Dedifferentiated amniotic fluid mesenchymal stem cell (primary cell): ENCODE data around the gene FPGS.

Experiments
- DNase-seq: peaks from one replicate; pipeline ENCODE4 v3.0.0-alpha.2; 2016; ENCODE audit errors: extremely low spot score

The FPGS gene

DNA sequence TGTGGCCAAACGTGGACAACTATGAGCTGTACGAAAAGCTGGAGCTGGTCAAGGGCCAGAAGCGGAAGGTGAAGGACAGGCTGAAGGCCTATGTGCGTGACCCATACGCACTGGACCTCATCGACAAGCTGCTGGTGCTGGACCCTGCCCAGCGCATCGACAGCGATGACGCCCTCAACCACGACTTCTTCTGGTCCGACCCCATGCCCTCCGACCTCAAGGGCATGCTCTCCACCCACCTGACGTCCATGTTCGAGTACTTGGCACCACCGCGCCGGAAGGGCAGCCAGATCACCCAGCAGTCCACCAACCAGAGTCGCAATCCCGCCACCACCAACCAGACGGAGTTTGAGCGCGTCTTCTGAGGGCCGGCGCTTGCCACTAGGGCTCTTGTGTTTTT, 13.5 kb upstream of the FPGS start:
- DNase-seq: no peak

DNA sequence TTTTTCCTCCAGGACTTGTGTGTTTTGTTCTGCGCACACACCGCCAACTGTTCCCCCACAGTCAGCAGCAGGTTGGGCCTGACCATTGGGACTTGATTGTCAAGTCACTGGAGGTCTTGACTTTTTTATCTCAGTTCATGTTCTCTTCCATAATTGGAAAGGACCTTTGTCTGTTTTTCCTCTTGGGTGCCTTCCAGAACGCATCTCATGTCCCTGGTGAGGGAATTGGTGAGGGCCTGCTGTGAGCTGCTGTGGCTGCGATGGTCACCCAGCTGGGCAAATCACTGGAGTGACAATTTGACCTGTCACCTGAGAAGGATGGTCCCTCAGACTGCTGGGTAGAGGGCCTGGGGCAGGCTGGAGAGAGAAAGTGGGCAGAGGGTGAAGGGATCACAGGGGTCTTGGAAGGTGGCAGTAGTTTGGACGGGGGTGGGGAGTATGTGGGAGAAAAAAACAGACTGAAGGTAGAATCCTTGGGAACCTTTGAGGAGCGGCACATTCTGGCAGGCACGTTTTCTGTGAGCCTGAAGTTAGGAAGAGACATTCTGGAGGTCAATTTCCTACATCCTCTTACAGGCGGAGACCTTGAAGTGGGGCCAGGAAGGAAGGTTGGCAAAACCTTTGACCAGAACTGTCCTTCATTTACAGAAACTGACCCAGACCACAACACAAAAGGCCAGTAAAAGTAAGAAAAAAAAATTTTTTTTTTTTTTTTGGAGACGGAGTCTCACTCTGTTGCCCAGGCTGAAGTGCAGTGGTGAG, 12.4 kb upstream of the FPGS start:
- no peak for DNase-seq

GRCh38 chr9:127791085-127791484, 11.6 kb upstream of the FPGS start:
- DNase-seq: no peak

DNA sequence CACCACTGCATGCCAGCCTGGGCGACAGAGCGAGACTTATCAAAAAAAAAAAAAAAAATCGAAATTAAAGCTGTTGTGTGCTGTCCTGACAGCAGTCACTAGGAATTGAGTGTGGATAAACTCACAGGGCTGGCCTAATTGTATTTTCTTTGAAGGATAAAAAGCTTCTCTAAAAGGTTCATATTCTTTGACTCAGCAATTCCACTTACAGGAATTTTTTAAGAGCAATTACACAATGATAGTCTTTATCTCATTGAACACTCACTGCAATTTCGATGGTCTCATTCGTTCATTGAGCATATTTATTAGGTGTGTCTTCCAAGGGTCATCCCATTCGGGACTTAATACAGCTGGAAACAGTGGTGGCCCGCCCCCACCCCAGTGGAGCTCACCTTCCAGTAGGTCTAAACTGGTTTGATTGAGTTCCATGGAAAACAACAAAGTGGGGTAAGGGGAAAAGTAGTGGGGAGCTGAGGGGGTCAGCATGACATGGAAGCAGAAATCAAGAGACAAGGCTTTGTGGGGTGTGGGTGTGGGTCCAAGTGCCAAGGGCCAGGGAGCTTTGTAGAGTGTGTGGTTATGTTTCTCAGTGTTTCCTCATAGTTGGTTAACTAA, 10.2 kb upstream of the FPGS start:
- DNase-seq: no peak

DNA sequence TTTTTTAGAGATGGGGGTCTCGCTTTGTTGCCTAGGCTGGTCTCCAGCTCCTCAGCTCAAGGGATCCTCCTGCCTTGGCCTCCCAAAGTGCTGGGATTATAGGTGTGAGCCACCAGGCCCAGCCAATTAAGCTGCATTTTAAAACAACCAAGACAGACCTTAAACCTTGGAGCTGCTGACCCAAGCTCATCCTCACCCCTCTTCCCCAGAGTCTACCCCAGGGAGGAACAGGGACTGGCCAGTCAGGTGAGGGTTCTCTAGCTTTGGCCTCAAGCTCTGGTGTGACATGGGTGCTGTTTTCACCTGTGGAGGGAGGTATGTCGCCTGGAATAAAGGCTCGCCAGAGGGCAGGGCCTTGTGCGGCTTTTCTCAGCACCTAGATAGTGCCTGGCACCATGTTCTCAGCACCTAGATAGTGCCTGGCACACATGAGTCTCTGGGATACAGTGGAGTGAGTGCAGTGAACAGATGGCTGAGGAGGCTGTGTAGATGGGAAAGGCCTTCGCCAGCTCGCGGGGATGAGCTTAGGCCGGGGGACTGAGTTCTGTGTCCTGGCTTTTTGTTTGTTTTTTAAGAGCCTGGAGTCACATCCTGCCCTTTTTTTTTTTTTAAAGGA, 9.5 kb upstream of the FPGS start:
- no peak for DNase-seq

DNA sequence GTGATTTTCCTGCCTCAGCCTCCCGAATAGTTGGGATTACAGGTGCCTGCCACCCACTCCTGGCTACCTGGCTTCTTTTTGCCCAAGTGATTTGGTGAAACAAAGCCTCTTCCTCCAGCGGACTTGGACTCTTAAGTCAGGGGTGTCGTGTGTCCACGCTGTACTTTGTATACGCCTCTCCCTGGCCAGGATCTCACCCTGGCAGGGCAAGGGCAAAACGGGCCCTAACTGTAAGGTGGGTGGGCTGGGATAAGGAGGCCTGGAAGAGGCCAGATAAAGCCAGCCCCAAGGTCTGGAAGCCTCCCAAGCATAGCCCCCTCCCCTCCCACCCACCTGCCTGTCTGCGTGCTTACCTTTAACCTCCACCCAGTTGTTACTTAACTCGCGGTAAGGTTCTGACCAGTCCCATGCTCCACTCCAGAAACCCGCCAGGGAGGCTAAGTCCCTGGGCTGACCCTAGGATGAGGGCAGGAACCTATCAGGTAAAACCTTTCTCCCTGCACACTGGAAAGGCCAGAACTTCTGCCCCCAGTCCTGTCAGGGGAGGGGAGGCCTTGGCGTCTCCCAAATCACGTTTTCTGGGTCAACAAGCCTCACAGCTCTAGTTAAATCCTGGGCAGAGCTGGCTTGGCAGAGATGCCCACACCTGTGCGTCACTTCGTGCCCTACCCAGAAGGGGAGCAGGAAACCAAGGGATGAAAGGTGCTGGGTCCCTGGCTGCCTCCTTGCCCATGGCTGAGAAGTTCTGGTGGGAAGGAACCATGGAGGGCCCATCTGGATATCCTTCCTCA, 8.5 kb upstream of the FPGS start:
- DNase-seq: no peak

GRCh38 chr9:127796225-127796813, 6.4 kb upstream of the FPGS start:
- DNase-seq: no peak

DNA sequence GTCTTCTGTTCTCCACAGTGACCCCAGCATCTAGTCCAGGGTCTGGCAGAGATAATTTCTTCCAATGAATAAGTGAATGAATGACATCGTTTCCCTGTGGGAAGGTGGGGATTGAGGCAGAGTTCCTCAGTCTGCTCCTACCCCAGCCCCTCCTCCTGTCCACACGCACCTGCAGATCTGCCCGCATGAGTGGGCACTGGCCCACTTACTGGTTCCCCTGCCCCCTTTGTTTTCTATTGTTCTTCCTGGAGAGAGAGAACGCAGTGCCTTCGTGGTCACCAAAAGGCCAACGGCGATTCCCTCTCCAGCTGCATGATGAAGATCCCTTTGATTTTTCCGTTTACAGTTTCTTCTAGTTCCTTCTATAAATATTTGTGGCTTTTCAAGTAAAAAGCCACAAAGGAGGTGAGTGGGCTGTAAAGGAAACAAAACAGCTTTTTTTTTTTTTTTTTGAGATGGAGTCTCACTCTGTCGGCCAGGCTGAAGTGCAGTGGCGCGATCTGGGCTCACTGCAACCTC, 5.8 kb upstream of the FPGS start:
- DNase-seq: no peak

DNA sequence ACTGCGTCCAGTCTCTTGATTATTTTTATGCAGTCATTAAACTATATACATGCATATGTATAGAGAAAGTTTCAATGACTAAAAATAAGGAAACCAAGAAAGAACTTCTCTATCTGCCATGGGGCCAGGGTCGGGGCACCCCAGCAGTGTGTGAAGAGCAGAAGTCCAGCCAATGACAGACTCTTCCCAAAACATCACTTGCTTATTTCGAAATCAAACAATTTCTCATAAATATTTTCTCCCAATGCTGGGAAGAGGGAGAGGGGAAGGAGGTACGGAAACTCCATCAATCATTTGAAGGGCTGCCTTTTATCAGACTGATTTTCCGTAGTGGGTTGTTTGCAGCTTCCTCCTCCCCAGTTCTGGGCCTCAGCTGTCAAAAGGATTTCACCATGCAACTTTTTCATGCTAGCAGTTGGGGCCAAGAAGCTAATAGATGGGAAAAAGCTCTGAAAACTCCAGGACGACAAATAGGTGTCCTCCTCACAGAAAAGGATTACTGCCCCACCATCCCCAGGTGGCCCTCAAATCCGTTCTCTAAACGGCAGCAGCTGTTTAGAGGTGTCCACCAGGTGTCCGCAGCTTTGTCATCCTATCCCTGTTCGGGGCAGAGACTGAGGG, 617 bp upstream of the FPGS start:
- no peak for DNase-seq

DNA sequence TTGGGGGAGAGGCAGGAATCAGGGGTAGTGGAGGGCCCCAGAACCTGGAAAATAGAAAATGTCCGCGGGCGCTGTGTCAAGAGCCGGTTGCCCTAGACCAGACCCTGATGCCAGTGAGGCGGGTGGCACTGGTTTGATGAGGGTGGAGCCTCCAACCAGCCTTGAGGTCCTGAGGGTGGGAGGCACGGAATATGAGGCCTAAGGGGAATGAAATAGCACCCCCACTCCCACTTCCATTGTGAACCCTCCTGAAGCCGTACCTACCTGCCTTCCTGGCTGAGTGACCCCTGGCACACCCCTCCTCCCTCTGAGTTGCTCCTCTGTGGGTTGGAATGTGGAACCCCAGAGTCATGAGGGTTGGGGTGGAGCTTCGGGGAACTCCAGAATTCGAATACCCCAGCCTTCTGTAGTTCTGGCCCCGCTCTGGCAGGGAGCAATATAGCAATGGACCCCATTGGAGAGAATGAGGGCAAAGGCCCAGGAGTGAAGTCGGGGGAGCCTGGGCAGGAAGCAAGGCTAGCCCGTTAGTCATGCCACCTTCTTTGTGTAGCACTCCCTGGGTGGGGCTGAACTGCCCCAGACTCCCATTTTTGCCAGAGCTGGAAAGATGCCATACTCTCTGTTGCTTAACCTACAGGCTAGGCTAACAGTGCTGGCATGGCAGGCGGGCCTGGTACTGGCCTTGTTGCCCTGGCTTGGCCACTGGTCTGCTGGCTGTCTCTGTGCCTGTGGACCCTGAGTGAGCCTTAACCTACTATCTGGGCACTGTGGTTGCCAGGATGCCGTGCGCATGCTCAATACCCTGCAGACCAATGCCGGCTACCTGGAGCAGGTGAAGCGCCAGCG, 1.0 kb downstream of the FPGS start:
- no peak for DNase-seq

- DNase-seq: no peak
Measured at GRCh38 chr9:127805620-127806019, 2.9 kb downstream of the FPGS start.

DNA sequence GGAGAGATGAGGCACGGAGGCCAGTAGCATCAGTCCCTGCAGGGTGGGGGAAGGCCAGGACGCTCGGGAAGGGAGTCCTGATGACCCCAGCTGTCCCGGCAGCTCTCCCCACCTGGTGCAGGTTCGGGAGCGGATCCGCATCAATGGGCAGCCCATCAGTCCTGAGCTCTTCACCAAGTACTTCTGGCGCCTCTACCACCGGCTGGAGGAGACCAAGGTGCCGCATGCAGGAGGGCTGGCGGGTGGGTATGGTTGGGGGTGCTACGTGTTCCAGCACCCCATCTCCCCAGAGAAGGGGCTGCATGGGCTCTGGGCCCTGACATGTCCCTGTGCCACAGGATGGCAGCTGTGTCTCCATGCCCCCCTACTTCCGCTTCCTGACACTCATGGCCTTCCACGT, 4.2 kb downstream of the FPGS start:
- no peak for DNase-seq

DNA sequence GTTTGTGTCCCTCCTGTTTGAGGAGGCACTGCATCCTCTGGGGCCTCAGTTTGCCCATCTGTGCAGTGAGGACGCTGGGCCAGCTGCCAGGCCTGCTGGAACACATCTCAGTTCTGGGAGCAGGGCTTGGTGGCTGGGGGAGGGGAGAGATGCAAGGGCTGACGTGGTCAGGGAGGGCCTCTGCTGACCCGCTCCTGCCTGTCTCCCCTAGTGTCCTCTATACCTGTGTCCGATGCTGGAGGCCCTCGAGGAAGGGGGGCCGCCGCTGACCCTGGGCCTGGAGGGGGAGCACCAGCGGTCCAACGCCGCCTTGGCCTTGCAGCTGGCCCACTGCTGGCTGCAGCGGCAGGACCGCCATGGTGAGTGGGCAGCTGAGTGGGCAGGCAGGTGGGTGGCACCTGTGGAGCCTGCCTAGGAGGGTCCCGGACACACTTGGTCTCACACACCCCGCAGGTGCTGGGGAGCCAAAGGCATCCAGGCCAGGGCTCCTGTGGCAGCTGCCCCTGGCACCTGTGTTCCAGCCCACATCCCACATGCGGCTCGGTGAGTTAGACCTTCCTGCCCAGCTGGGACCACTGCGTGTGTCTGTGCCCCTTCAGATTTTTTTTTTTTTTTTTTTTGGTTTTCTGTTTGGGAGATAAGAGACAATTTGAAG, 5.8 kb downstream of the FPGS start:
- no peak for DNase-seq

GRCh38 chr9:127809002-127809539, 6.4 kb downstream of the FPGS start:
- no peak for DNase-seq

DNA sequence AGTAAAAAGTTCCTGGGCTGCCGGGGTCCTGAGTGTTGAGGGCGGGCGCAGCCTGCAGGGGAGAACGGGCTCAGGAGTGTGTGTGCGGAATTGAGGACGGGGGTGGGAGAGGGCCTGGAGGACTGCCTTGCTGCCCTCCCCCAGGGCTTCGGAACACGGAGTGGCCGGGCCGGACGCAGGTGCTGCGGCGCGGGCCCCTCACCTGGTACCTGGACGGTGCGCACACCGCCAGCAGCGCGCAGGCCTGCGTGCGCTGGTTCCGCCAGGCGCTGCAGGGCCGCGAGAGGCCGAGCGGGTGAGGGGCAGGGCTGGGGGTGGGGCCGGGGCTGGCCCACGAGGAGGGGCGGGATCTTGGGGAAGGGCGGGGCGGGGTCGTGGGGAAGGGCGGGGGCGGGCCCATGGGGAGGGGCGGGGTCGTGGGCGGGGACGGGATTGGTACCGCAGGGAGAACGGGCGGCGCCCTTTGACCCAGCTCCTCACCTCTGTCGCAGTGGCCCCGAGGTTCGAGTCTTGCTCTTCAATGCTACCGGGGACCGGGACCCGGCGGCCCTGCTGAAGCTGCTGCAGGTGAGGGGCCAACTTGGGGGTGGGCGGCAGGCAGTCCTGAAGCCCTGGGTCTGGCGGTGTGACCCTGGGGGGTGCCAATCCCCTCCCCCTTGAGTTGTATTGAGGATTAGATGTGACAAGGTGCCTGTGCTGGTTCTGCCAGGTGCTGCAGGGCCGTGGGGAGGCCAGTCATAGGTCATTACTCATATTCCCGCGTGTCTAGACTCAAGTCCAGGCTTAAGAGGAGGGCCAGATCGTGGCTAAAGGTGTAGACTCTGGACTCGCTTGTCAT, 7.1 kb downstream of the FPGS start:
- DNase-seq: no peak

- DNase-seq: no peak
Measured at GRCh38 chr9:127810378-127811187, 7.9 kb downstream of the FPGS start.

GRCh38 chr9:127812011-127812410, 9.3 kb downstream of the FPGS start:
- DNase-seq: no peak
